IMR-90 (cell line): ENCODE measurements around the gene ZNHIT1. TPM values are rescaled to one million over a fixed set of nuclear protein-coding genes. Genes with fewer than 3 reads are reported as not detected.

Source experiments
- ATAC-seq: fragments of 200-7000 bp; cut with Tn5 transposase; 2 replicates; pipeline ENCODE4 v1.9.1; 2020; ENCODE audit warnings: low read depth, mild to moderate bottlenecking, moderate library complexity
- BruUV-seq: library from RNA; stranded (reverse); fragments of 400-500 nt; replicated peaks from 2 replicates; lab custom pipeline; 2021; lab: Mats Ljungman, UMichigan
- CTCF ChIA-PET: fragments of 300-600 bp; formaldehyde crosslinking; extraction: SDS; loops from one replicate; lab custom pipeline; 2021; ENCODE audit warnings: antibody characterized with exemption; lab: Yijun Ruan, JAX
- POLR2A ChIA-PET: fragments of 300-600 bp; sonication (Branson Sonifier 250); formaldehyde crosslinking; loops from one replicate; lab custom pipeline; 2022; ENCODE audit warnings: antibody characterized with exemption; ENCODE audit not compliant: unreplicated experiment; lab: Charles Lee
- DNase-seq: peaks from one replicate; pipeline ENCODE4 v3.0.0; 2013
- H2AFZ ChIP-seq: replicated peaks from 2 replicates; pipeline ENCODE3; 2013; ENCODE audit warnings: low read length, mild to moderate bottlenecking; ENCODE audit not compliant: poor library complexity
- H2AK5ac ChIP-seq: 2 replicates; pipeline ENCODE4 v1.6.1; 2013; ENCODE audit warnings: low read depth, low read length, inconsistent platforms
- H2AK9ac ChIP-seq: replicated peaks from 2 replicates; pipeline ENCODE3; 2013; ENCODE audit warnings: mild to moderate bottlenecking, low read depth, low read length, moderate library complexity; ENCODE audit not compliant: poor library complexity
- H2BK120ac ChIP-seq: 2 replicates; pipeline ENCODE4 v1.6.1; 2013; ENCODE audit warnings: low read depth, low read length, inconsistent platforms
- H2BK15ac ChIP-seq: 3 replicates; pipeline ENCODE4 v1.6.1; 2013; ENCODE audit warnings: low read depth, low read length, inconsistent platforms
- H2BK20ac ChIP-seq: 2 replicates; pipeline ENCODE4 v1.6.1; 2013; ENCODE audit warnings: low read depth, mild to moderate bottlenecking, inconsistent platforms, low read length, moderate library complexity
- H2BK5ac ChIP-seq: 2 replicates; pipeline ENCODE4 v1.6.1; 2013; ENCODE audit warnings: mild to moderate bottlenecking, low read depth, low read length, inconsistent platforms; ENCODE audit not compliant: poor library complexity, severe bottlenecking
- H3K14ac ChIP-seq: replicated peaks from 2 replicates; pipeline ENCODE4 v1.6.1; 2013; ENCODE audit warnings: low read depth, low read length, inconsistent platforms
- H3K18ac ChIP-seq: 2 replicates; pipeline ENCODE4 v1.6.1; 2013; ENCODE audit warnings: low read depth, low read length, control low read depth
- H3K23ac ChIP-seq: 2 replicates; pipeline ENCODE4 v1.6.1; 2013; ENCODE audit warnings: low read depth, low read length, inconsistent platforms
- H3K27ac ChIP-seq: 2 replicates; pipeline ENCODE4 v1.5.1; 2013; ENCODE audit warnings: mild to moderate bottlenecking, control low read depth, low read length; ENCODE audit not compliant: insufficient read depth
- H3K27me3 ChIP-seq: 2 replicates; pipeline ENCODE4 v1.6.1; 2013; ENCODE audit warnings: low read length; ENCODE audit not compliant: control insufficient read depth, insufficient read depth
- H3K36me3 ChIP-seq: 2 replicates; pipeline ENCODE4 v1.6.1; 2013; ENCODE audit warnings: low read length, mixed read lengths; ENCODE audit not compliant: control insufficient read depth, insufficient read depth
- H3K4ac ChIP-seq: 2 replicates; pipeline ENCODE4 v1.6.1; 2013; ENCODE audit warnings: low read depth, low read length, inconsistent platforms
- H3K4me1 ChIP-seq: 2 replicates; pipeline ENCODE4 v1.6.1; 2013; ENCODE audit warnings: low read length, mixed read lengths; ENCODE audit not compliant: control insufficient read depth, insufficient read depth
- H3K4me2 ChIP-seq: 2 replicates; pipeline ENCODE4 v1.6.1; 2013; ENCODE audit warnings: low read depth, mild to moderate bottlenecking, control low read depth, low read length, moderate library complexity
- H3K4me3 ChIP-seq: 2 replicates; pipeline ENCODE4 v1.5.1; 2013; ENCODE audit warnings: low read depth, mild to moderate bottlenecking, control low read depth, low read length, moderate library complexity; ENCODE audit not compliant: insufficient read depth
- H3K56ac ChIP-seq: 2 replicates; pipeline ENCODE4 v1.6.1; 2013; ENCODE audit warnings: low read length, inconsistent platforms; ENCODE audit not compliant: insufficient read depth; ENCODE audit errors: extremely low read depth
- H3K79me1 ChIP-seq, 2 experiments: 2 replicates each; pipeline ENCODE4 v1.6.1; 2013; ENCODE audit warnings: low read length in 2 of 2, inconsistent platforms in 1 of 2, low read depth in 1 of 2
- H3K9ac ChIP-seq: 2 replicates; pipeline ENCODE4 v1.6.1; 2013; ENCODE audit warnings: low read depth, low read length, control low read depth
- H3K9me1 ChIP-seq: 2 replicates; pipeline ENCODE4 v1.6.1; 2013; ENCODE audit warnings: low read length, inconsistent platforms; ENCODE audit not compliant: insufficient read depth
- H3K9me3 ChIP-seq: 2 replicates; pipeline ENCODE4 v1.6.1; 2013; ENCODE audit warnings: low read length; ENCODE audit not compliant: control insufficient read depth, insufficient read depth
- H4K20me1 ChIP-seq: 2 replicates; pipeline ENCODE4 v1.6.1; 2013; ENCODE audit warnings: low read length, inconsistent platforms; ENCODE audit not compliant: insufficient read depth
- H4K5ac ChIP-seq: 2 replicates; pipeline ENCODE4 v1.6.1; 2013; ENCODE audit warnings: mild to moderate bottlenecking, low read depth, low read length, control low read depth
- H4K8ac ChIP-seq, 2 experiments: 2 replicates each; pipeline ENCODE4 v1.6.1; 2013; ENCODE audit warnings: low read depth in 2 of 2, low read length in 2 of 2, control low read depth in 1 of 2, inconsistent platforms in 1 of 2
- H4K91ac ChIP-seq: 2 replicates; pipeline ENCODE4 v1.6.1; 2013; ENCODE audit warnings: low read depth, low read length, inconsistent platforms; ENCODE audit not compliant: insufficient read depth
- CEBPB ChIP-seq: IDR thresholded peaks from 2 replicates; pipeline ENCODE4 v1.6.1; 2012; ENCODE audit warnings: low read depth, low read length, improper control_type of control experiment
- MAZ ChIP-seq: IDR thresholded peaks from 2 replicates; pipeline ENCODE4 v1.6.1; 2012; ENCODE audit warnings: low read depth, mild to moderate bottlenecking, low read length, improper control_type of control experiment, moderate library complexity, borderline replicate concordance
- POLR2A ChIP-seq: IDR thresholded peaks from 2 replicates; pipeline ENCODE4 v1.6.1; 2012; ENCODE audit warnings: mild to moderate bottlenecking, low read depth, low read length
- RAD21 ChIP-seq: IDR thresholded peaks from 2 replicates; pipeline ENCODE4 v1.6.1; 2012; ENCODE audit warnings: low read length, improper control_type of control experiment
- RCOR1 ChIP-seq: IDR thresholded peaks from 2 replicates; pipeline ENCODE4 v1.6.1; 2012; ENCODE audit warnings: mild to moderate bottlenecking, low read length, improper control_type of control experiment; ENCODE audit not compliant: insufficient replicate concordance
- RFX5 ChIP-seq: IDR thresholded peaks from 2 replicates; pipeline ENCODE4 v1.8.0; 2012; ENCODE audit warnings: low read depth, mild to moderate bottlenecking, low read length, moderate library complexity
- SMC3 ChIP-seq: fragments of 150-350 bp; IDR thresholded peaks from 2 replicates; pipeline ENCODE4 v1.6.1; 2016; ENCODE audit warnings: low read depth, mild to moderate bottlenecking, antibody characterized with exemption, low read length, moderate library complexity
- WGBS, 2 experiments: methylation state at CpG; one replicate each; pipeline versions ENCODE4 v1.1.5 to v1.1.7; 2013; ENCODE audit warnings: missing lambda C conversion rate in 2 of 2; ENCODE audit not compliant: insufficient read length in 1 of 2; ENCODE audit errors: extremely low coverage in 2 of 2; 5-methylcytosine and 5-hydroxymethylcytosine counted together
- dilution Hi-C: fragments of 300-500 bp; cut with HindIII; formaldehyde crosslinking; loops from one replicate; pipeline ENCODE4 v1.14.3; 2018; ENCODE audit warnings: low sequenced_read_pairs; ENCODE audit not compliant: unreplicated experiment
- in situ Hi-C: fragments of 300-500 bp; cut with MboI; formaldehyde crosslinking; loops from 3 replicates; pipeline ENCODE4 v1.14.3; 2019; ENCODE audit warnings: low sequenced_read_pairs, inconsistent platforms, mixed read lengths
- intact Hi-C: fragments of 100-400 bp; cut with micrococcal nuclease; formaldehyde crosslinking; loops from 2 replicates; pipeline ENCODE4 v1.10.0; 2022
- microRNA-seq, 2 experiments: library from miRNA; stranded (forward) in 1 of 2; unstranded in 1 of 2; fragments of 10-50 nt in 1 of 2; fragments of <30 nt in 1 of 2; gene quantifications in 1 of 2; microRNA quantifications in 1 of 2; one replicate each; pipeline versions ENCODE3 to v1.1.0; 2013 to 2020; ENCODE audit not compliant: insufficient read depth in 1 of 2, insufficient read length in 1 of 2, unreplicated experiment in 1 of 2
- polyA plus RNA-seq, 3 experiments: library from polyadenylated mRNA; depleted of rRNA; stranded (reverse); fragments of >200 nt; gene quantifications; 2 replicates each; pipeline ENCODE4 v1.2.3, GENCODE V29; 2012; ENCODE audit warnings: low replicate concordance in 1 of 3
- small RNA-seq, 5 experiments: library from RNA; depleted of rRNA; stranded (forward); fragments of <200 nt; gene quantifications; one replicate each; pipeline ENCODE3, GENCODE V24; 2012
- total RNA-seq: library from RNA; depleted of rRNA; stranded (reverse); fragments of >200 nt; gene quantifications from 2 replicates; pipeline ENCODE4 v1.2.3, GENCODE V29; 2012; rRNA removed
- TF ChIP-seq, protein P1 (sequence below): fragments of 150-350 bp; IDR thresholded peaks from 2 replicates; pipeline ENCODE4 v1.6.1; 2016; ENCODE audit warnings: low read depth, mild to moderate bottlenecking, low read length, moderate library complexity, borderline replicate concordance

ZNHIT1 gene
- total and polyA plus RNA-seq, 2 of the 4 experiments (the other 2 are of a cell fraction) = 31.7 to 47.1 TPM

DNA sequence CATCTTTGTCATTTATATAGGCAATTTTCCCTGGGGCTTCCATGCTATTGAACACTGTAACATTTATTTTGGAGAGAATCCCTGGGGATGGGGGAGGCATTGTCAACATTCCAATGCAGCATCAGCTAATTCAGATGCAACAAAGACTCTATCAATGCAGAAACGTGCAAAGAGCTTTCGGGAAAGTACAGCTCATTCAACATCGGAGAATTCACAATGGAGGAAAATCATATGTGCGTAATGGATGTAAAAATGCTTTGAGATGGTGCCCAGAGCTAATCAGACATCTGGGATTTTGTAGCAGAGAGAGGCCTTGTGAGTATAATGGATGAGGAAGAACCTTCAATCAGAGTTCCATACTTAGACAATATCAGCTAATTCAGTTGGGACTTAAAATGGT is 55.2 kb downstream of the ZNHIT1 start:
- H2AFZ ChIP-seq = no peak overlapping the region
- no peak overlapping the region for H2AK5ac ChIP-seq
- no peak overlapping the region for H3K56ac ChIP-seq
- BruUV-seq = no TSS peak
- H3K23ac ChIP-seq = no peak overlapping the region
- no peak overlapping the region for H3K18ac ChIP-seq
- TF ChIP-seq MAZ = no peak
- no peak for TF ChIP-seq RFX5
- TF ChIP-seq SMC3 = no peak
- no peak for TF ChIP-seq POLR2A
- TF ChIP-seq, protein P1, sequence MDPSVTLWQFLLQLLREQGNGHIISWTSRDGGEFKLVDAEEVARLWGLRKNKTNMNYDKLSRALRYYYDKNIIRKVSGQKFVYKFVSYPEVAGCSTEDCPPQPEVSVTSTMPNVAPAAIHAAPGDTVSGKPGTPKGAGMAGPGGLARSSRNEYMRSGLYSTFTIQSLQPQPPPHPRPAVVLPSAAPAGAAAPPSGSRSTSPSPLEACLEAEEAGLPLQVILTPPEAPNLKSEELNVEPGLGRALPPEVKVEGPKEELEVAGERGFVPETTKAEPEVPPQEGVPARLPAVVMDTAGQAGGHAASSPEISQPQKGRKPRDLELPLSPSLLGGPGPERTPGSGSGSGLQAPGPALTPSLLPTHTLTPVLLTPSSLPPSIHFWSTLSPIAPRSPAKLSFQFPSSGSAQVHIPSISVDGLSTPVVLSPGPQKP = no peak
- no peak for TF ChIP-seq RAD21
- TF ChIP-seq RCOR1 = no peak
- TF ChIP-seq CEBPB = no peak
- H3K4me2 ChIP-seq = no peak overlapping the region
- no peak for DNase-seq
- H2BK120ac ChIP-seq = no peak overlapping the region
- no peak overlapping the region for H2BK15ac ChIP-seq
- dilution Hi-C loops = no loop called here
- no peak overlapping the region for H3K27ac ChIP-seq
- H3K4ac ChIP-seq = no peak overlapping the region
- no peak for ATAC-seq
- no peaks in the 10 kb centered on the region for H3K36me3 ChIP-seq
- intact Hi-C loops = no loop called here
- no peak overlapping the region for H3K9ac ChIP-seq
- no peaks in the 10 kb centered on the region for H3K9me3 ChIP-seq
- no peak overlapping the region for H2BK20ac ChIP-seq
- no peak overlapping the region for H3K4me3 ChIP-seq
- no peaks in the 10 kb centered on the region for H3K79me1 ChIP-seq
- in situ Hi-C loops = no loop called here
- H4K20me1 ChIP-seq = no peaks in the 10 kb centered on the region
- H3K27me3 ChIP-seq = peaks cover 24% of the 10 kb centered on the region
- POLR2A ChIA-PET = no interaction called here
- no peak overlapping the region for H4K8ac ChIP-seq
- H4K5ac ChIP-seq = no peak overlapping the region
- no peak overlapping the region for H2AK9ac ChIP-seq
- H3K4me1 ChIP-seq = no peaks in the 10 kb centered on the region
- no CpG with 5 or more reads among the region's 4 CpGs for WGBS, 2 experiments
- no peak overlapping the region for H2BK5ac ChIP-seq
- CTCF ChIA-PET = interaction anchor here (0.6 kb wide), 1 partner anchor 10 kb away, joined by 3 read pairs; no protein-coding TSS in a partner anchor
- no peak overlapping the region for H3K14ac ChIP-seq
- H3K9me1 ChIP-seq = no peaks in the 10 kb centered on the region
- H4K91ac ChIP-seq = no peak overlapping the region

Small RNAs within 50 kb of the gene (microRNA-seq; reads per million reads assigned to microRNA genes)
- not detected for gene RNU6-1104P (ENCODE audit: insufficient read depth, insufficient read length)

Small RNAs within 50 kb of the gene (small RNA-seq; reads per million reads assigned to genes)
- gene RNU6-1104P = 0 to 7.2 (median 0) reads per million in 5 experiments

Other genes starting within 250 kb of the ZNHIT1 start
- gene MUC12, start 248.6 kb upstream of the ZNHIT1 start, total RNA-seq = not detected in 2 replicates
- 4.0 and 4.1 TPM in 2 replicates for gene MUC12, start 248.6 kb upstream of the ZNHIT1 start, polyA plus RNA-seq (2012; rRNA removed)
- not detected in 2 replicates for gene MUC17, start 198.1 kb upstream of the ZNHIT1 start, total RNA-seq
- under 0.01 TPM in 1 of 2 replicates, not detected in the other for gene MUC17, start 198.1 kb upstream of the ZNHIT1 start, polyA plus RNA-seq (2012; rRNA removed)
- 3.9 and 4.4 TPM in 2 replicates for gene TRIM56, start 132.7 kb upstream of the ZNHIT1 start, total RNA-seq
- 4.7 and 5.9 TPM in 2 replicates for gene TRIM56, start 132.7 kb upstream of the ZNHIT1 start, polyA plus RNA-seq (2012; rRNA removed)
- 1,441 and 1,485 TPM in 2 replicates for gene SERPINE1, start 91.1 kb upstream of the ZNHIT1 start, total RNA-seq
- 2,783 and 2,870 TPM in 2 replicates for gene SERPINE1, start 91.1 kb upstream of the ZNHIT1 start, polyA plus RNA-seq (2012; rRNA removed)
- 233 and 295 TPM in 2 replicates for gene AP1S1, start 63.7 kb upstream of the ZNHIT1 start, total RNA-seq
- 178 and 187 TPM in 2 replicates for gene AP1S1, start 63.7 kb upstream of the ZNHIT1 start, polyA plus RNA-seq (2012; rRNA removed)
- gene VGF, start 52.6 kb upstream of the ZNHIT1 start, total RNA-seq = 0.18 and 0.28 TPM in 2 replicates
- gene VGF, start 52.6 kb upstream of the ZNHIT1 start, polyA plus RNA-seq (2012; rRNA removed) = 0.50 and 0.59 TPM in 2 replicates
- gene NAT16, start 37.9 kb upstream of the ZNHIT1 start, total RNA-seq = not detected in 2 replicates
- 0.03 and 0.05 TPM in 2 replicates for gene NAT16, start 37.9 kb upstream of the ZNHIT1 start, polyA plus RNA-seq (2012; rRNA removed)
- gene MOGAT3, start 17.1 kb upstream of the ZNHIT1 start, total RNA-seq = not detected in 2 replicates
- not detected in 2 replicates for gene MOGAT3, start 17.1 kb upstream of the ZNHIT1 start, polyA plus RNA-seq (2012; rRNA removed)
- gene PLOD3, start 584 bp upstream of the ZNHIT1 start, total RNA-seq = 21.7 and 24.4 TPM in 2 replicates
- gene PLOD3, start 584 bp upstream of the ZNHIT1 start, polyA plus RNA-seq (2012; rRNA removed) = 159 and 167 TPM in 2 replicates
- gene CLDN15, start 19.6 kb downstream of the ZNHIT1 start, total RNA-seq = 0.56 and 0.72 TPM in 2 replicates
- 5.4 and 6.7 TPM in 2 replicates for gene CLDN15, start 19.6 kb downstream of the ZNHIT1 start, polyA plus RNA-seq (2012; rRNA removed)
- 241 and 293 TPM in 2 replicates for gene FIS1, start 26.9 kb downstream of the ZNHIT1 start, total RNA-seq
- gene FIS1, start 26.9 kb downstream of the ZNHIT1 start, polyA plus RNA-seq (2012; rRNA removed) = 470 and 489 TPM in 2 replicates
- 23.1 and 34.1 TPM in 2 replicates for gene IFT22, start 103.6 kb downstream of the ZNHIT1 start, total RNA-seq
- gene IFT22, start 103.6 kb downstream of the ZNHIT1 start, polyA plus RNA-seq (2012; rRNA removed) = 27.3 and 29.3 TPM in 2 replicates
- gene COL26A1, start 144.7 kb downstream of the ZNHIT1 start, total RNA-seq = not detected in 2 replicates
- gene COL26A1, start 144.7 kb downstream of the ZNHIT1 start, polyA plus RNA-seq (2012; rRNA removed) = not detected in 2 replicates